Activated naive CD4-positive, alpha-beta T cell treated with anti-CD3 and anti-CD28 coated beads, Interleukin-2, amount 50 U/mL, for 16 hours (primary cell): ENCODE results near the gene GOLGA2.

Source experiments
- DNase-seq: peaks from one replicate; pipeline ENCODE4 v3.0.0-alpha.2; 2020

The GOLGA2 gene, protein sequence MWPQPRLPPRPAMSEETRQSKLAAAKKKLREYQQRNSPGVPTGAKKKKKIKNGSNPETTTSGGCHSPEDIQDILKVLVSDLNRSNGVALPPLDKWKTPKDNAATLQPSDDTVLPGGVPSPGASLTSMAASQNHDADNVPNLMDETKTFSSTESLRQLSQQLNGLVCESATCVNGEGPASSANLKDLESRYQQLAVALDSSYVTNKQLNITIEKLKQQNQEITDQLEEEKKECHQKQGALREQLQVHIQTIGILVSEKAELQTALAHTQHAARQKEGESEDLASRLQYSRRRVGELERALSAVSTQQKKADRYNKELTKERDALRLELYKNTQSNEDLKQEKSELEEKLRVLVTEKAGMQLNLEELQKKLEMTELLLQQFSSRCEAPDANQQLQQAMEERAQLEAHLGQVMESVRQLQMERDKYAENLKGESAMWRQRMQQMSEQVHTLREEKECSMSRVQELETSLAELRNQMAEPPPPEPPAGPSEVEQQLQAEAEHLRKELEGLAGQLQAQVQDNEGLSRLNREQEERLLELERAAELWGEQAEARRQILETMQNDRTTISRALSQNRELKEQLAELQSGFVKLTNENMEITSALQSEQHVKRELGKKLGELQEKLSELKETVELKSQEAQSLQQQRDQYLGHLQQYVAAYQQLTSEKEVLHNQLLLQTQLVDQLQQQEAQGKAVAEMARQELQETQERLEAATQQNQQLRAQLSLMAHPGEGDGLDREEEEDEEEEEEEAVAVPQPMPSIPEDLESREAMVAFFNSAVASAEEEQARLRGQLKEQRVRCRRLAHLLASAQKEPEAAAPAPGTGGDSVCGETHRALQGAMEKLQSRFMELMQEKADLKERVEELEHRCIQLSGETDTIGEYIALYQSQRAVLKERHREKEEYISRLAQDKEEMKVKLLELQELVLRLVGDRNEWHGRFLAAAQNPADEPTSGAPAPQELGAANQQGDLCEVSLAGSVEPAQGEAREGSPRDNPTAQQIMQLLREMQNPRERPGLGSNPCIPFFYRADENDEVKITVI

DNA sequence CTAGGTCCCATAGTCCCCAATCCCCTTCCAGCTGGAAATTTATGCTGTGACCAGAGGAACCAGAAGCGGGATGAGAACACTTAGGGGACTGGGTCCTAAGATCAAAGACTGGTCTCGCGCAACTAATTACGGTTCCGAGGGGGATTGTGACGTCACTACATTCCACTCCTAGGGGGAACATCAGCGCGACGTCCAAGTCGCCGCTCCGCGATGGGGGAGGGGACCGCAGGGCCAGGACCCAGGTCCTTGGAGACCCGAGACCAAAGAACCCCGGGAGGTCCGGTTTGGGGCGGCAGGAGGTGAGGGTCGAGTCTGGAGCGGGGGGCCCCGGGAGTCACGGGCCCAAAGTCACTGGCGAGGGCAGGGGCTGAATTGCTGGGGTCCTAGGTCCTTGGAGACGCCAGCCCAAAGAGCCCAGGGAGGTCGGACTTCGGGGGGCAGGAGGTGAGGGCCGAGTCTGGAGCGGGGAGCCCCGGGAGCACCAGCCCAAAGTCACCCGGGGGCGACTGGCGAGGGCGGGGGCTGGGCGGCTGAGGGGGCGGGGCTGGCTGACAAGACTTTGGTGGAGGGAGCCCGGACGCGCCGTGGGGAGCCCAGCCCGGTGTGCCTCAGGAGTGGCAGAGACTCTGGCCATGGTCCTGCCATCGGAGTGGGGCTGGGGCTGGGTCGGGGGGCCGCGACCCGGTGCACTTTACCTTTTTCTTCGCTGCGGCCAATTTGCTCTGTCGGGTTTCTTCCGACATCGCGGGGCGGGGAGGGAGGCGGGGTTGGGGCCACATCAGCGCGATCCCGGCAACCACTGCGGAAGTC, at the start of gene GOLGA2:
TSS of gene GOLGA2 (minus strand) at position 810 of the 810 bp plus-strand sequence. CDS start at position 779, 31 bp downstream.
- no peak for DNase-seq

DNA sequence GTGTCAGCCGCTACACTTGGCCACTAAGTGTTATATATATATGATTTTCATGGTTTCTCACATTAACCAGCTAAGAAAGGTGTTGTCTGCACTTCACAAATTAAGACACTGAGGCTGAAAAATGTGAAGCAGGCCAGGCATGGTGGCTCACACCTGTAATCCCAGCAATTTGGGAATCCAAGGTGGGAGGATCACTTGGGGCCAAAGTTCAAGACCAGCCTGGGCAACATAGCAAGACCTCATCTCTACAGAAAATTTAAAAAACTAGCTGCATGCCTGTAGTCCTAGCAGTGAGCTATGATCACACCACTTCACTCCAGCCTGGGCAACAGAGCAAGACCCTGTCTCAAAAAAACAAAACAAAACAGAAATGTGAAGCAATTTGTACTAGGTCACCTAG, 48.6 kb upstream of the GOLGA2 start:
- no peak for DNase-seq

DNA sequence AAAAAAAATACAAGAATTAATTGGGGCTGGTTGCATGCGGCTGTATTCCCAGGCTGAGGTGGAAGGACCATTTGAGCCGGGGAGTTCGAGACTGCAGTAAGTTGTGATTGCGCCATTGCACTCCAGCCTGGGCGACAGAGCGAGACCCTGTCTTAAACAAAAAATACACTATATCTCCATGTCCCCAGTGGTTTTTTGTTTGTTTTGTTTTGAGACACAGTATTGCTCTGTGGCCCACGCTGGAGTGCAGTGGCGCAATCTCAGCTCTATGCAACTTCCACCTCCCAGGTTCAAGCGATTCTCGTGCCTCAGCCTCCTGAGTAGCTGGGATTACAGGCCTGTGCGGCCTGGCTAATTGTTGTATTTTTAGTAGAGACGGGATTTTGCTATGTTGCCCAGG, 48.0 kb upstream of the GOLGA2 start:
- no peak for DNase-seq

DNA sequence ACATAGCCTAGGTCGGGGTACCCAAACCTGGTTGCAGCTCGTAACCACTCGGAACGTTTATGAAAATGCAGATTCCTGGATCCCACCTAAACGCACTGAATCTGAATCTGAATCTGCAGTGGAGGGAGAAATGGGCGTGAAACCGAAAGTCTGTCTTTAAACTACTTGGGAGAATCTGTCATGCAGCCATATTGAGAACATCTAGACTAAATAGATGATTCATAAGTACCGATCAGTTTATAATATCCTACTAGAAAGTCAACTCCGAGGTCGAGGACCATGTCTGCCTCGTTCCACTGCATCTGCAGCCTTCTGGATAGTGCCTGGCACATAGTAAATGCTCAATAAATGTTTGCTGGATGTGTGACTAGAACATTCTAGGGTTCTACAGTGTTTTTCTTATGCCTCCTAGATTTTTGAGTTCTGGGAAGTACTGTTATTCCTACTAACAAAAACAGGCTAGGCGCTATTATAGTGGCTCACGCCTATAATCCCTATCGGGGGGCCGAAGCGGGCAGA, 47.5 kb upstream of the GOLGA2 start:
- no peak for DNase-seq

DNA sequence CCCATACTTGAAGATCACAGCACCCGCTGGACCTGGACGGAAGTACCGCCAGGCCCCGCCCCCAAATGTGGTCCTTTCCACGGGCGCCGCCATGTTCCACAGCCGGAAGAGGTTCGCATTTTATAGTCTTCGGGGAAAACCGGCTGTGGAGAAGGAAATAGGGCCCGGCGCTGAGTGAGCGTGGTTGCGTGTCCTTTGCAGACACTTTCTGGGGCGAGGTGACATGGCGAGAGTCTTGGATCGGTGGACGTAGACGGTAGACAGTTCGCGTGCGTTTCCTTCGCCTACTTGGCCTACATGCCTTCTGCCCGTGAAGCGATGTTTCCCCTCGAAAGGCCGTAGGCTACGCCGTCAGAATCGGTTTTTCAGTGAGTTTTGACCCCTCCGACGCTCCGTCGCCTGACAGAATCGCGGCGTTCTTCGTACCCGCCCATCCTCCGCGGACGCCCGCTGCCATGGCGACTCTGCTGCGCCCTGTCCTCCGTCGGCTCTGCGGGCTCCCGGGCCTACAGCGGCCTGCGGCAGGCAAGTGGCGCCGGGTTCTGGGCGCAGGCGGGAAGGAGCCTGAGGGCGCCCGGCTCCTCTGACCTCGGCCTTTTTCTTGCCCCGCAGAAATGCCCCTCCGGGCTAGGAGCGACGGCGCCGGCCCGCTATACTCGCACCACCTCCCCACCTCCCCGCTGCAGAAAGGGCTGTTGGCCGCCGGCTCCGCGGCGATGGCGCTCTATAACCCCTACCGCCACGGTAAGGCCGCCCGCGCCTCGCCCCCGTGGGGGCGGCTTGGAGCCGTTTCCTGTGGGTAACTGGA, 46.8 kb upstream of the GOLGA2 start, which contains the start of the genes COQ4 and TRUB2:
TSS of gene COQ4 (plus strand) at position 436 of the 808 bp plus-strand sequence. CDS start at position 456, 20 bp downstream.
TSS of gene TRUB2 (minus strand) at position 44 of the 808 bp plus-strand sequence. CDS start at position 5, 39 bp downstream.
- peak; percentile 94 for DNase-seq

DNA sequence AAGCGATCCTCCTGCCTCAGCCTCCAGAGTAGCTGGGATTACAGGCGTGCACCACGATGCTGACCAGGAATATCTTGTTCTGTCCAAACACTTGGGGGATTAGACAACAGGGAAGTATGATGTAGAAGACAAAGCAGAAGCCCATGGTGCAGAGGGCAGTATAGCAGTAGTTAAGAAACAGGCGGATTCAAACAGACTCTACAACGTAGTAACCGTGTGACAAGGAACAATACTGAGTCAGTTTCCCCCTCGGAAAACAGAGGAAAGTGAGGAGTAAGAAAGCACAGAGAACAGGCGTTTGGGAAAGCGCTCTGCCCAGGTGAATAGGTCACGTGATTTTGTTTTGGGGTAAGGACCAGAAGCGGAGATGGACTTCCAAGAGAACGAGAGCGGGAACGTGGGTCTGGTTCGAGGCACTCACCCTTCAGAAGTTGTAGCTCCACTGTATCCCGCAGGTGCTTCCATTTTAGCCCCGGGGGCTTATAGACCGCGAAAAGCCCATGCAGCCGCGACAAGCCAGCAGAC, 46.1 kb upstream of the GOLGA2 start:
- DNase-seq = no peak

GRCh38 chr9:128321343-128321742, 45.5 kb upstream of the GOLGA2 start:
- DNase-seq = no peak

- no peak for DNase-seq
Observed at GRCh38 chr9:128317629-128318028, 41.8 kb upstream of the GOLGA2 start.

DNA sequence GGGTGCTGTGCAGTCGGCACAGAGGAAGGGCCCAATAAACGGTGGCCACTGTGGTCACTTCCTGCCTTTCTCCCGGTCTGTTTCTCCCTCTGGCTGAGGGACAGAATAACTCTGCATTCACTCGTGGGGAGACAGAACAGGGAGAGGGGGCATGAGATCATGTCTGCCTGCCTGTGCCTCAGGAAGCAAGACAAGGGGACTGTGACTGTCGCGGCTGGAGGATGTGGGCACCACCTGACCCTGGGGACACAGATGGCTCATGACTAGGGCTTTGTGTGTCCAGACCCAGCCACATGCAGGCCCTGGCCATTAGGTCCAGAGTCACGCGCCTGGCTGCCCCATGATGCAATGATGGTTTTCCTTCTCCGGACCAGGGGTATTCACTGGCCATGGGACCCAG, 40.6 kb upstream of the GOLGA2 start:
- DNase-seq = no peak

DNA sequence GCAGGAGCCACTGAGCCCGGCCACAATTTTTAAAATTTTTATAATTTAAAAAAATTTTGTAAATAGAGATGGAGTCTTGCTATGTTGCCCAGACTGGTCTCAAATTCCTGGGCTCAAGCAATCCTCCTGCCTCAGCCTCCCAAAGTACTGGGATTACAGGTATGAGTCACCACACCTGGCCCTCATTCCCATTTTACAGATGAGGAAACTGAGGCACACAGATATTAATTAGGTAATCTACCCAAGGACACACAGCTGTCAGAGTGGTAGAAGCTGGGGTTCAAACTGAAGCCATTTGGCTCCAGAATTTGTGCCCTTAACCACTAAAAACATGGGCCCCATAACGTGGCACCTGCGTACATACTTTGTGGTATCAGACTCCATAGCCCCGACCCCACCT, 38.9 kb upstream of the GOLGA2 start:
- no peak for DNase-seq

GRCh38 chr9:128310461-128310860, 34.7 kb upstream of the GOLGA2 start:
- DNase-seq = no peak

DNA sequence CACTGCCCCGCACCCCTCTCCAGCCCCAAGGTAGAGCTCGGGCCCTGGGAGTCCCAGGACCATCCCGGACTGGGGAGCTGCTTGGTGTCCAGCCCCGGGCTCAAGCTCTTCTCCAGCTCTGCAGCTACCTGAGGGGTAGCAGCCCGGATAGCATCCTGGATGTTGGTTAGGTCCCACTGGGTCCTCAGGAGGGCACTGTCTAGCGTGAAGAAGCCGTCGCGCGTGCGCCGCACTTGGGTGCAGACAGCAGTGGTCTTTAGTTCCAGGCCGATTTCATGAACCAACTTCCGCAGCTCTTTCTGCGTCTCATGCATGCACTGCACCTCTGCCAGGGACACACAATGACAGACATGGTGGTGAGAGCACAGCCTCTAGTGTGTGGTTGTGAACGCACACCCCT, 33.7 kb upstream of the GOLGA2 start:
- no peak for DNase-seq

- DNase-seq = no peak
Observed at GRCh38 chr9:128304971-128305288, 29.1 kb upstream of the GOLGA2 start.

- DNase-seq = no peak
Observed at GRCh38 chr9:128304136-128304970, 28.5 kb upstream of the GOLGA2 start.

DNA sequence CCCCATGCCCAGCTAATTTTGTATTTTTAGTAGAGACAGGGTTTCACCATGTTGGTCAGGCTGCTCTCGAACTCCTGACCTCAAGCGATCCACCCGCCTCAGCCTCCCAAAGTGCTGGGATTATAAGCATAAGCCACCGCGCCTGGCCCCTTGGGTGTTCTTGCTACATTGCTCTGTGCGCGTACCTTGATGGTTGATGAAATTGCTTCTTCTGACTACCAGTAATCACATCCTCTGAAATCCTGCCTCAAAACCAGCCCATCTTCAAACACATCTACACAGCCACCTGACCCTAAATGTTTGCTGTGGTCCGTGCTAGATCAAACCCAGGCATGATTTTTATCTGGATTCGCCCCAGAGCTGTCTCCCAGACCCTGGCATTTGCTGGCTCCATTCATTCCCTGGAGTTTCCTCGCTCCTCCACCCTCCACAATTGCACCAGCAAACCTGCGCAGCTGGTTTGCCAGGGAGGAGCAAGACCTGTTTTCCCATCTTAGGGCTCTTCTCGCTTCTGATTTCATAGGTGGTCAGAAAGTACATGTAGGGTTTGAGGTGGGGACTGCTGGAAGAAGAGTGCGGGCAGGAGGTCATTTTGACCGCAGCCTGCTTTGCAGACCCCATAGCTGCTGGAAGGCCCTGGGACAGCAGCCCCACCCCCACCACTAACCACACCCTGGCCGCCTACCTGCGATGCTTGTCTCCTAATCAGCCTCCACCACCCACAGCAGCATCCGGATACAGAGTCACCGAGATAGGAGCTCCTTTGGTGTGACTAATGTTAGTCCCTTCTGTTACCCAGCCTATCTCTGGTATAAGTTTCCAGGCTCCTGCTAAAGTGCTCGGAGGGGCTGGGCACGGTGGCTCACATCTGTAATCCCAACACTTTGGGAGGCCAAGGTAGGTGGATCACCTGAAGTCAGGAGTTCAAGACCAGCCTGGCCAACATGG, 23.0 kb upstream of the GOLGA2 start:
- DNase-seq = no peak

DNA sequence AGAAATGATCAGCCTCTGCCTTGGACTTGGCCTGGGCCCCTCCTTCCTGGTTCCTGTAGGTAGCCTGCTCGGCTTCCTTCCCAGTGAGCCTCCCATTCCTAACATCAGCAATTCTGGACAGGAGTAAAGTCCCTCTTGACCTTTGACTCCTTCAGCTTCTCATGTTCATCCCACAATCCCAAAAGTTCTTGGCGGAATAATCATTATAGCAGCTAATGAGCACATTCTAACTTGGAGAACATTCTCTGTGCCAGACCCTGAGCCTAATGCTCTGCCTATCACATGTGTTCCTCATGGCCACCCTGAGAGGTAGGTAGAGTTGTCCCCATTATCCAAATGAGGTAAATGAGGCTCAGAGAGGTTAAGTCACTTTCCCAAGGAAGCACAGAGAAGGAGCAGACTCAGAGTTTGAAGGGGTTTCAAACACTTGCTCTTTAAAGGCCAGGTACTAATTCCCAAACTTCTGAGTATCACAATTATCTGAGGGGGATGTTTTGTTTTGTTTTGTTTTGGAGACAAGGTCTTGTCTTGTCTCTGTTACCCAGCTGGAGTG, 21.5 kb upstream of the GOLGA2 start:
- DNase-seq = no peak

GRCh38 chr9:128296340-128297220, 20.8 kb upstream of the GOLGA2 start:
- no peak for DNase-seq

GRCh38 chr9:128294142-128294541, 18.3 kb upstream of the GOLGA2 start:
- DNase-seq = no peak
